T-cell (primary cell): ENCODE measurements around the gene NDUFV1. TPM values are rescaled to one million over a fixed set of nuclear protein-coding genes. Genes with fewer than 3 reads are reported as not detected.
A peak's percentile ranks its signal among the peaks of the same experiment; 100 is the strongest.

Source experiments
- ATAC-seq, 4 experiments: fragments of 200-7000 bp in 3 of 4; fragments of 150-1000 bp in 1 of 4; cut with Tn5 transposase; replicated peaks in 1 of 4; 1 replicate in 3 of 4; 2 replicates in 1 of 4; pipeline ENCODE4 v1.10.0; 2021; ENCODE audit warnings: moderate library complexity in 3 of 4, mild to moderate bottlenecking in 2 of 4, moderate number of reproducible peaks in 1 of 4
- CTCF ChIA-PET, 2 donors: fragments of 300-600 bp; sonication (Branson Sonifier 250); formaldehyde crosslinking; loops; one replicate each; lab custom pipeline; 2022; ENCODE audit warnings: antibody characterized with exemption in 2 of 2; lab: Charles Lee
- POLR2A ChIA-PET, 2 donors: fragments of 300-600 bp; sonication (Branson Sonifier 250); formaldehyde crosslinking; loops; one replicate each; lab custom pipeline; 2022; ENCODE audit warnings: antibody characterized with exemption in 2 of 2; lab: Charles Lee
- DNase-seq, 35 experiments: peaks; one replicate each; pipeline versions ENCODE4 v3.0.0 to v3.0.0-alpha.2; 2013 to 2023
- H3K27ac ChIP-seq: one replicate; pipeline ENCODE4 v1.5.1; 2013; ENCODE audit warnings: low read length
- H3K27me3 ChIP-seq, 2 experiments: replicated peaks in 1 of 2; 1 replicate in 1 of 2; 2 replicates in 1 of 2; pipeline versions ENCODE4 v1.6.1 to v1.7.0; 2013; ENCODE audit warnings: low read length in 1 of 2, mixed read lengths in 1 of 2; ENCODE audit not compliant: control insufficient read depth in 2 of 2, insufficient read depth in 2 of 2; ENCODE audit errors: extremely low read depth in 1 of 2
- H3K36me3 ChIP-seq, 2 donors: 1 replicate in 1 of 2; 2 replicates in 1 of 2; pipeline versions ENCODE4 v1.6.1 to v1.7.0; 2013; ENCODE audit warnings: low read length in 1 of 2; ENCODE audit not compliant: control insufficient read depth in 2 of 2, insufficient read depth in 1 of 2; ENCODE audit errors: extremely low read depth in 1 of 2
- H3K4me1 ChIP-seq, 2 experiments: 1 replicate in 1 of 2; 2 replicates in 1 of 2; pipeline versions ENCODE4 v1.6.1 to v1.7.0; 2013; ENCODE audit warnings: low read length in 2 of 2, mixed read lengths in 1 of 2; ENCODE audit not compliant: insufficient read depth in 2 of 2, control insufficient read depth in 1 of 2; ENCODE audit errors: extremely low read depth in 1 of 2
- H3K4me3 ChIP-seq, 2 donors: 1 replicate in 1 of 2; 2 replicates in 1 of 2; pipeline versions ENCODE4 v1.5.1 to v1.7.0; 2013; ENCODE audit warnings: mild to moderate bottlenecking in 2 of 2, low read length in 1 of 2, moderate library complexity in 1 of 2; ENCODE audit not compliant: control insufficient read depth in 1 of 2; ENCODE audit errors: extremely low read depth in 1 of 2
- H3K9me3 ChIP-seq: 2 replicates; pipeline ENCODE4 v1.7.0; 2013
- H3K27ac Mint-ChIP-seq, 2 donors: one replicate each; pipeline ENCODE4 v1.8.0; 2020 to 2021; ENCODE audit warnings: mild to moderate bottlenecking in 2 of 2, mixed read lengths in 2 of 2
- H3K27me3 Mint-ChIP-seq, 2 donors: one replicate each; pipeline ENCODE4 v1.8.0; 2021 to 2022; ENCODE audit warnings: mixed read lengths in 2 of 2
- H3K36me3 Mint-ChIP-seq: one replicate; pipeline ENCODE4 v1.8.0; 2021; ENCODE audit warnings: mixed read lengths
- H3K4me1 Mint-ChIP-seq, 3 donors: one replicate each; pipeline ENCODE4 v1.8.0; 2020 to 2022; ENCODE audit warnings: mixed read lengths in 3 of 3, mild to moderate bottlenecking in 1 of 3
- H3K4me3 Mint-ChIP-seq, 3 donors: one replicate each; pipeline ENCODE4 v1.8.0; 2020 to 2022; ENCODE audit warnings: mild to moderate bottlenecking in 3 of 3, mixed read lengths in 3 of 3, moderate library complexity in 3 of 3
- H3K9me3 Mint-ChIP-seq, 3 donors: one replicate each; pipeline ENCODE4 v1.8.0; 2020 to 2022; ENCODE audit warnings: mixed read lengths in 3 of 3
- WGBS: methylation state at CpG from one replicate; pipeline ENCODE4 v1.1.5; 2013; ENCODE audit warnings: missing lambda C conversion rate; ENCODE audit not compliant: insufficient coverage; 5-methylcytosine and 5-hydroxymethylcytosine counted together
- total RNA-seq, 35 experiments: library from RNA in 6 of 35; stranded (reverse) in 6 of 35; fragments of 120-200 nt in 1 of 35; gene quantifications; one replicate each; pipeline versions ENCODE4 v1.2.1 to v1.2.4 and lab custom pipeline; 2013 to 2026

NDUFV1 gene
- total RNA-seq, 5 donors from 2014 or later (not counting 1 experiment from before 2014, with no cell fraction given) = 199 to 250 (median 238) TPM

GRCh38 chr11:67648796-67649613 lies 42.3 kb downstream of the NDUFV1 start:
- peaks cover 2 to 51% of the 10 kb centered on the region in 2 experiments for H3K4me1 ChIP-seq

DNA sequence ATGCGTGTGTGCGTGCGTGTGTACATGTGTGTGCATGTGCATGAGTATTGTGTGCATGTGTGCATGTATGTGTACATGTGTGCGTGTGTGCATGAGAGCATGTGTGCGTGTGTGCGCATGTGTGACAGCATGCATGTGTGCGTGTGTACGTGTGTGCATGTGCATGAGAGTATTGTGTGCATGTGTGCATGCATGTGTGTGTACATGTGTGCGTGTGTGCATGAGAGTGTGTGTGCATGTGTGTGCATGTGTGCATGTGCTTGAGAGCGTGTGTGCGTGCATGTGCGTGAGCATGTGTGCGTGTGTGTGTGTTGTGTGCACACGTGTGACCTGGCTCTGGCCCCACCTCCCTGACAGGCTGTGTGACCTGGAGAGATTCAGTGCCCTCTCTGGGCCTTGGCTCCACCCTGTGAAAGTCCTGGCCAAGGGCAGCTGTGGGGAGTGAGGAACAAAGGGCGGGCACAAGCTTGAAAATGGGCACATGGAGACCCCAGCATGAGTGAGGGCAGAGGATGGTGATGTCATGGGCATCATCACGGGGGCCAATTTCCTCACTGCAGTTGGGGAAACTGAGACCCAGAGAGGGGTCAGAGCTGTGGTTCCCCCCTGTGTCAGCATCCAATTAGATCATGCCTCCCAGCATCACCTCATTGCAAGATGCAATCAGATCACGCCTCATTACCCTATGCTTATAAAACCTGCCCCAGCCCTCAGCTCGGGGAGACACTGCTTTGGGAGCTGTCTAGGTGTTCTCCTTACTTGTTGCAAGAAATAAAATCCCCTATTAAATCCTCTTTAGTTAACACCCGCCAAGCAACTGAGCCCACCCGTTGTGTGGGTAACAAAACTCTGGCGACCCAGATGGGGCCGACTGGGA lies 43.1 kb downstream of the NDUFV1 start:
- peak overlapping the region; percentile 94 to 98 for H3K27ac Mint-ChIP-seq
- 87% methylated on average over 20 of the region's 22 CpGs for WGBS
- ChIA-PET CTCF (interaction anchor here in 1 of 2 donors (0.5 kb wide), 1 partner anchor 63 kb away, joined by 7 read pairs; no protein-coding TSS in a partner anchor), POLR2A (interaction anchor here in 1 of 2 donors (0.8 kb wide), 1 partner anchor 14 kb away, joined by 5 read pairs; no protein-coding TSS in a partner anchor)
- H3K9me3 Mint-ChIP-seq = no peaks in the 10 kb centered on the region
- Histone ChIP-seq H3K27me3 (peaks cover 0 to 11% of the 10 kb centered on the region in 2 experiments), H3K4me3 (peak overlapping the region in 1 of 2 donors; percentile 68), H3K36me3 (no peaks in the 10 kb centered on the region), H3K27ac (peak overlapping the region; percentile 79), H3K4me1 (peaks cover 2 to 51% of the 10 kb centered on the region in 2 experiments), H3K9me3 (no peaks in the 10 kb centered on the region)
- no peaks in the 10 kb centered on the region for H3K36me3 Mint-ChIP-seq
- ATAC-seq = peak; percentile 3 to 19 (median 5)
- H3K4me3 Mint-ChIP-seq = peak overlapping the region; percentile 90 to 93 (median 92)
- peaks cover 26 to 44% (median 41%) of the 10 kb centered on the region in 3 donors for H3K4me1 Mint-ChIP-seq
- DNase-seq = no peak
- no peaks in the 10 kb centered on the region for H3K27me3 Mint-ChIP-seq

More at GRCh38 chr11:67648796-67649613, 42.3 kb downstream of the NDUFV1 start:
- ChIA-PET POLR2A (interaction anchor here in 1 of 2 donors (0.9 kb wide), 1 partner anchor 13 kb away, joined by 3 read pairs; no protein-coding TSS in a partner anchor), CTCF (interaction anchor here (0.5 to 1.0 kb wide), 2 partner anchors 8 to 64 kb away, joined by 4 to 7 read pairs; no protein-coding TSS in a partner anchor)
- H3K36me3 Mint-ChIP-seq = no peaks in the 10 kb centered on the region
- Histone ChIP-seq H3K27me3 (peaks cover 0 to 15% of the 10 kb centered on the region in 2 experiments), H3K4me3 (no peak overlapping the region), H3K27ac (no peak overlapping the region), H3K9me3 (no peaks in the 10 kb centered on the region), H3K36me3 (no peaks in the 10 kb centered on the region)
- no peaks in the 10 kb centered on the region for H3K9me3 Mint-ChIP-seq
- H3K4me1 Mint-ChIP-seq = peaks cover 26 to 46% (median 41%) of the 10 kb centered on the region in 3 donors
- ATAC-seq (no peak), DNase-seq (no peak)
- no peaks in the 10 kb centered on the region for H3K27me3 Mint-ChIP-seq
- H3K4me3 Mint-ChIP-seq = peak overlapping the region in 1 of 3 donors; percentile 93
- peak overlapping the region in 1 of 2 donors; percentile 98 for H3K27ac Mint-ChIP-seq
- 56% methylated on average over 9 of the region's 12 CpGs for WGBS

DNA sequence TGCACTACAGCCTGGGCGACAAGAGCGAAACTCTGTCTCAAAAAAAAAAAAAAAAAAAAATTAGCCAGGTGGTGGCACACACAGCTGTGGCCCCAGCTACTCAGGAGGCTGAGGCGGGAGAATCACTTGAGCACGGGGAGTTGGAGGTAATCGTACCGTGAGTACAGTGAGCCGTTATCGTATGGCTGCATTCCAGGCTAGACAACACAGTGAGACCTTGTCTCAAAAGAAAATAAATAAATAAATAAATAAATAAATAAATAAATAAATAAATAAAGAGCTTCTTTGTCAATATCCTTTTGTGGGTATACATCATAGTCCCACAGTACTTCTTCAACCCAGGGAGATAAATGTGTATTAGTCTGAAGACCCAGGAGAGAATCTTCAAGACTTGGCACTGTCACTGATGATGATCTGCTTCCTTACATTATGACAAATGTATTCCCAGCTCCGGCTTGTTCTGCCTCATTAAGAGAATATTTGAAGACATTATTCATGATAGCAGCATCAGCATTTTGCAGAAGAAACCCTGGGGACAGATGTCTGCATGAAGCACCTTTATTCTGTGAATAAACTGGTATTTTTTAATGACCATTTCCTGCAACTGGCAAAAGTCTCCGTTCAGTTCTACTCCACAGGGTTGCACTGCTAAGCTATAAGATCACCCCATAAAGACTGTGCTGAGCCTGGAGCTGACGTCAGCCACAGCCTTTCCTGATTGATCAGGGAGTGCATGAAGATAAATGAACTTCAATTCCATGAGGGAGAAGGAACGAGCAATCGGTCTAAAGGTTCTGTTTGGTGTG lies 45.4 kb downstream of the NDUFV1 start:
- Mint-ChIP-seq H3K27ac (no peak overlapping the region), H3K4me3 (peak overlapping the region in 1 of 3 donors; percentile 17), H3K36me3 (no peaks in the 10 kb centered on the region), H3K27me3 (no peaks in the 10 kb centered on the region), H3K4me1 (peaks cover 13 to 30% (median 26%) of the 10 kb centered on the region in 3 donors), H3K9me3 (no peaks in the 10 kb centered on the region)
- DNase-seq (no peak), ATAC-seq (no peak)
- ChIA-PET POLR2A (interaction anchor here in 1 of 2 donors (0.7 kb wide), 1 partner anchor 39 kb away, joined by 4 read pairs; no protein-coding TSS in a partner anchor), CTCF (interaction anchor here in 1 of 2 donors (0.6 to 1.4 kb wide), 3 partner anchors 15 to 998 kb away, joined by 3 to 6 read pairs (median 3); no protein-coding TSS in a partner anchor)
- peaks cover 0 to 35% of the 10 kb centered on the region in 2 experiments for H3K4me1 ChIP-seq
- H3K4me3 ChIP-seq = no peak overlapping the region
- no CpG with 5 or more reads among the region's 13 CpGs for WGBS
- no peaks in the 10 kb centered on the region for H3K36me3 ChIP-seq
- H3K27me3 ChIP-seq = peaks cover 0 to 2% of the 10 kb centered on the region in 2 experiments
- H3K9me3 ChIP-seq = no peaks in the 10 kb centered on the region
- no peak overlapping the region for H3K27ac ChIP-seq

DNA sequence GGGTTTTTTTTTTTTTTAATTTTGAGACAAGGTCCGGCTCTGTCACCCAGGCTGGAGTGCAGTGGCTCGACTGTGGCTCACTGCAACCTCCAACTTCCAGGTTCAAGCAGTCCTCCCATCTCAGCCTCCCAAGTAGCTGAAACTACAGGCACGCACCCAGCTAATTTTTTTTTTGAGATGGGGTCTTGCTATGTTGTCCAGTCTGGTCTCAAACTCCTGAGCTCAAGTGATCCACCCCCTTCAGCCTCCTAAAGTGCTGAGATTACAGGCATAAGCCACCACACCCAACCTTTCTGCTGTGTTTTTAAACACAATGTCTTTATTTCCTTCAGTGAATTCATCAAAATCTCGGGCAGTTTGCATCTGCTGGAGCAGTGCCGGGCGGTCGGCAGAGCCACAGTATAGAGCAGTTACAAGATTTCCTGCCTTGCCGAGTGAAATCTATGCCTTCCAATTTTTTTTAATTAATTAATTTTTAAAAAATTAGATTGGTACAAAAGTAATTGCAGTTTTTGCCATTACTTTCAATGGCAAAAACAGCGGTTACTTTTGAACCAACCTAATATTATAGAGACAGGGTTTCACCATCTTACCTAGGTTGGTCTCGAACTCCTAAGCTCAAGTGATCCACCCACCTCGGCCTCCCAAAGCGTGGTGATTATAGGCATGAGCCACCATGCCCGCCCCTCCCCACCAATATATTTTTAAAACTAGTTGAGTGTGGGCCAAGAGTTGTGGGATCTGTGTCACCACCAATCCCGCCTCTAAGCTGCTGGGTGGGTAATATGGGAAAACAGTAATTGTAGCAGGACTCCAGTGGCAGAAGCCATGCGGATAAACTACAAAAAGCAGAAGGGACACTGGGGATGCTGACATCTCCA lies 46.5 kb downstream of the NDUFV1 start:
- Histone ChIP-seq H3K27me3 (peaks cover 0 to 2% of the 10 kb centered on the region in 2 experiments), H3K36me3 (no peaks in the 10 kb centered on the region), H3K27ac (no peak overlapping the region), H3K4me1 (peaks cover 0 to 24% of the 10 kb centered on the region in 2 experiments), H3K4me3 (no peak overlapping the region), H3K9me3 (no peaks in the 10 kb centered on the region)
- ChIA-PET CTCF (no interaction called here), POLR2A (interaction anchor here in 1 of 2 donors (0.7 kb wide), 1 partner anchor 40 kb away, joined by 4 read pairs; no protein-coding TSS in a partner anchor)
- H3K27ac Mint-ChIP-seq = no peak overlapping the region
- H3K4me1 Mint-ChIP-seq = peaks cover 8 to 26% (median 18%) of the 10 kb centered on the region in 3 donors
- no peaks in the 10 kb centered on the region for H3K9me3 Mint-ChIP-seq
- no peaks in the 10 kb centered on the region for H3K27me3 Mint-ChIP-seq
- H3K36me3 Mint-ChIP-seq = no peaks in the 10 kb centered on the region
- DNase-seq = no peak
- H3K4me3 Mint-ChIP-seq = no peak overlapping the region
- 94% methylated on average over 2 of the region's 15 CpGs for WGBS
- ATAC-seq = no peak

DNA sequence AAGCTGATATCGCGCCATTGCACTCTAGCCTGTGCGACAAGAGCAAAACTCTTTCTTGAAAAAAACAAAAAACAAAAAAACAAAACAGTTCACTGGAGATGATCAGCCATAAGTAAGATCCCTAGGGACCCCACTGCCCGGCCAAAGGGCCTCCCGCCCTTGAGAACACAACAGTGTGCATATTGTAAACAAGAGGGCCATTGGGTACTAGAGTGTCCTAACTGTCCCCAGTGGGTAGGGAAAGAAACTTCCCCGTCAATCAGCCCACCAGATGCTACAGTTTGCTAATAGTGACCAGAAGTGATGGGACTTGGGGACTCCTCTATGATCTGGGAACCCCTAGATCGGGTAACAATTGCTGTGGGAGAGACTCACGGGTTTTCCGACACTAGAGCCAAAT lies 47.5 kb downstream of the NDUFV1 start:
- H3K27ac ChIP-seq = no peak overlapping the region
- ATAC-seq = no peak
- Mint-ChIP-seq H3K4me1 (peaks cover 7 to 26% (median 14%) of the 10 kb centered on the region in 3 donors), H3K36me3 (no peaks in the 10 kb centered on the region), H3K4me3 (no peak overlapping the region), H3K9me3 (no peaks in the 10 kb centered on the region), H3K27ac (no peak overlapping the region), H3K27me3 (no peaks in the 10 kb centered on the region)
- no peak for DNase-seq
- peaks cover 0 to 2% of the 10 kb centered on the region in 2 experiments for H3K27me3 ChIP-seq
- CTCF ChIA-PET = no interaction called here
- H3K4me3 ChIP-seq = no peak overlapping the region
- no peaks in the 10 kb centered on the region for H3K9me3 ChIP-seq
- H3K36me3 ChIP-seq = no peaks in the 10 kb centered on the region
- POLR2A ChIA-PET = no interaction called here
- WGBS = 79% methylated on average over 8 of the region's 9 CpGs
- peaks cover 0 to 16% of the 10 kb centered on the region in 2 experiments for H3K4me1 ChIP-seq
